Measurements from ENCODE around the gene VCP.

Gene VCP

GRCh38 chr9:35069020-35069419 lies 3.4 kb downstream of the VCP start:
- H3K4me1 ChIP-seq (ENCODE audit: insufficient read depth, low read length) = peaks cover 21% of the 10 kb centered on the region
- no peaks in the 10 kb centered on the region for H3K9me3 ChIP-seq (ENCODE audit: low read length)
- H3K36me3 ChIP-seq (ENCODE audit: insufficient read depth, low read length) = peaks cover 55% of the 10 kb centered on the region
- H2AFZ ChIP-seq (ENCODE audit: low read depth, low read length) = no peak overlapping the region
- no peaks in the 10 kb centered on the region for H3K27me3 ChIP-seq (ENCODE audit: insufficient read depth, low read length)
- no peak overlapping the region for H3K4me3 ChIP-seq (ENCODE audit: low read length)

GRCh38 chr9:35067056-35067455 lies 5.4 kb downstream of the VCP start:
- Histone ChIP-seq H3K4me3 (ENCODE audit: low read length) (no peak overlapping the region), H3K9me3 (ENCODE audit: low read length) (no peaks in the 10 kb centered on the region), H3K36me3 (ENCODE audit: insufficient read depth, low read length) (peaks cover 68% of the 10 kb centered on the region), H3K27me3 (ENCODE audit: insufficient read depth, low read length) (no peaks in the 10 kb centered on the region), H2AFZ (ENCODE audit: low read depth, low read length) (no peak overlapping the region), H3K4me1 (ENCODE audit: insufficient read depth, low read length) (peaks cover 13% of the 10 kb centered on the region)

GRCh38 chr9:35060548-35061207 lies 11.7 kb downstream of the VCP start:
- H3K27me3 ChIP-seq (ENCODE audit: insufficient read depth, low read length) = no peaks in the 10 kb centered on the region
- peaks cover 98% of the 10 kb centered on the region for H3K36me3 ChIP-seq (ENCODE audit: insufficient read depth, low read length)
- H3K4me3 ChIP-seq (ENCODE audit: low read length) = no peak overlapping the region
- no peaks in the 10 kb centered on the region for H3K4me1 ChIP-seq (ENCODE audit: insufficient read depth, low read length)
- H3K9me3 ChIP-seq (ENCODE audit: low read length) = peaks cover 2% of the 10 kb centered on the region
- no peak overlapping the region for H2AFZ ChIP-seq (ENCODE audit: low read depth, low read length)

- H3K4me3 ChIP-seq (ENCODE audit: low read length) = no peak overlapping the region
- H2AFZ ChIP-seq (ENCODE audit: low read depth, low read length) = no peak overlapping the region
- H3K9me3 ChIP-seq (ENCODE audit: low read length) = peaks cover 2% of the 10 kb centered on the region
- H3K4me1 ChIP-seq (ENCODE audit: insufficient read depth, low read length) = no peaks in the 10 kb centered on the region
- H3K27me3 ChIP-seq (ENCODE audit: insufficient read depth, low read length) = no peaks in the 10 kb centered on the region
- H3K36me3 ChIP-seq (ENCODE audit: insufficient read depth, low read length) = peaks cover 98% of the 10 kb centered on the region
Measured at GRCh38 chr9:35059438-35059837, 13.0 kb downstream of the VCP start.

GRCh38 chr9:35057271-35057620 lies 15.2 kb downstream of the VCP start:
- no peaks in the 10 kb centered on the region for H3K4me1 ChIP-seq (ENCODE audit: insufficient read depth, low read length)
- no peaks in the 10 kb centered on the region for H3K27me3 ChIP-seq (ENCODE audit: insufficient read depth, low read length)
- peaks cover 90% of the 10 kb centered on the region for H3K36me3 ChIP-seq (ENCODE audit: insufficient read depth, low read length)
- peaks cover 4% of the 10 kb centered on the region for H3K9me3 ChIP-seq (ENCODE audit: low read length)
- no peak overlapping the region for H3K4me3 ChIP-seq (ENCODE audit: low read length)
- H2AFZ ChIP-seq (ENCODE audit: low read depth, low read length) = no peak overlapping the region

- no peaks in the 10 kb centered on the region for H3K27me3 ChIP-seq (ENCODE audit: insufficient read depth, low read length)
- peaks cover 4% of the 10 kb centered on the region for H3K9me3 ChIP-seq (ENCODE audit: low read length)
- no peak overlapping the region for H3K4me3 ChIP-seq (ENCODE audit: low read length)
- no peak overlapping the region for H2AFZ ChIP-seq (ENCODE audit: low read depth, low read length)
- peaks cover 90% of the 10 kb centered on the region for H3K36me3 ChIP-seq (ENCODE audit: insufficient read depth, low read length)
- no peaks in the 10 kb centered on the region for H3K4me1 ChIP-seq (ENCODE audit: insufficient read depth, low read length)
Measured at GRCh38 chr9:35056571-35057270, 15.7 kb downstream of the VCP start.

GRCh38 chr9:35054871-35055644 lies 17.4 kb downstream of the VCP start:
- peaks cover 88% of the 10 kb centered on the region for H3K36me3 ChIP-seq (ENCODE audit: insufficient read depth, low read length)
- H3K9me3 ChIP-seq (ENCODE audit: low read length) = peaks cover 2% of the 10 kb centered on the region
- H2AFZ ChIP-seq (ENCODE audit: low read depth, low read length) = no peak overlapping the region
- H3K4me1 ChIP-seq (ENCODE audit: insufficient read depth, low read length) = no peaks in the 10 kb centered on the region
- H3K27me3 ChIP-seq (ENCODE audit: insufficient read depth, low read length) = no peaks in the 10 kb centered on the region
- H3K4me3 ChIP-seq (ENCODE audit: low read length) = no peak overlapping the region

GRCh38 chr9:35054185-35054835 lies 18.1 kb downstream of the VCP start:
- no peak overlapping the region for H3K4me3 ChIP-seq (ENCODE audit: low read length)
- H3K27me3 ChIP-seq (ENCODE audit: insufficient read depth, low read length) = no peaks in the 10 kb centered on the region
- peaks cover 84% of the 10 kb centered on the region for H3K36me3 ChIP-seq (ENCODE audit: insufficient read depth, low read length)
- no peak overlapping the region for H2AFZ ChIP-seq (ENCODE audit: low read depth, low read length)
- peaks cover 2% of the 10 kb centered on the region for H3K9me3 ChIP-seq (ENCODE audit: low read length)
- no peaks in the 10 kb centered on the region for H3K4me1 ChIP-seq (ENCODE audit: insufficient read depth, low read length)

- peaks cover 58% of the 10 kb centered on the region for H3K36me3 ChIP-seq (ENCODE audit: insufficient read depth, low read length)
- H2AFZ ChIP-seq (ENCODE audit: low read depth, low read length) = no peak overlapping the region
- H3K9me3 ChIP-seq (ENCODE audit: low read length) = peaks cover 2% of the 10 kb centered on the region
- H3K4me3 ChIP-seq (ENCODE audit: low read length) = no peak overlapping the region
- no peaks in the 10 kb centered on the region for H3K27me3 ChIP-seq (ENCODE audit: insufficient read depth, low read length)
- no peaks in the 10 kb centered on the region for H3K4me1 ChIP-seq (ENCODE audit: insufficient read depth, low read length)
Measured at GRCh38 chr9:35051069-35051967, 21.1 kb downstream of the VCP start.

GRCh38 chr9:35048511-35048910 lies 23.9 kb downstream of the VCP start:
- no peak overlapping the region for H2AFZ ChIP-seq (ENCODE audit: low read depth, low read length)
- H3K4me3 ChIP-seq (ENCODE audit: low read length) = no peak overlapping the region
- H3K9me3 ChIP-seq (ENCODE audit: low read length) = no peaks in the 10 kb centered on the region
- H3K36me3 ChIP-seq (ENCODE audit: insufficient read depth, low read length) = peaks cover 51% of the 10 kb centered on the region
- no peaks in the 10 kb centered on the region for H3K27me3 ChIP-seq (ENCODE audit: insufficient read depth, low read length)
- H3K4me1 ChIP-seq (ENCODE audit: insufficient read depth, low read length) = no peaks in the 10 kb centered on the region

- Histone ChIP-seq H3K9me3 (ENCODE audit: low read length) (no peaks in the 10 kb centered on the region), H3K36me3 (ENCODE audit: insufficient read depth, low read length) (peaks cover 36% of the 10 kb centered on the region), H2AFZ (ENCODE audit: low read depth, low read length) (no peak overlapping the region), H3K27me3 (ENCODE audit: insufficient read depth, low read length) (no peaks in the 10 kb centered on the region), H3K4me1 (ENCODE audit: insufficient read depth, low read length) (no peaks in the 10 kb centered on the region), H3K4me3 (ENCODE audit: low read length) (no peak overlapping the region)
Measured at GRCh38 chr9:35044071-35044470, 28.4 kb downstream of the VCP start.

GRCh38 chr9:35042891-35043545 lies 29.4 kb downstream of the VCP start:
- H3K36me3 ChIP-seq (ENCODE audit: insufficient read depth, low read length) = peaks cover 38% of the 10 kb centered on the region
- no peaks in the 10 kb centered on the region for H3K4me1 ChIP-seq (ENCODE audit: insufficient read depth, low read length)
- H3K27me3 ChIP-seq (ENCODE audit: insufficient read depth, low read length) = no peaks in the 10 kb centered on the region
- no peak overlapping the region for H2AFZ ChIP-seq (ENCODE audit: low read depth, low read length)
- H3K4me3 ChIP-seq (ENCODE audit: low read length) = no peak overlapping the region
- no peaks in the 10 kb centered on the region for H3K9me3 ChIP-seq (ENCODE audit: low read length)

Measured in neuron (in vitro differentiated cells).